Measurements from ENCODE around the gene RXFP1.
"Not testable (repeated sequence)": the region's sequence is repeated elsewhere in the genome, so short reads cannot be mapped to it uniquely, and the experiment has no call there.

RXFP1 gene

DNA sequence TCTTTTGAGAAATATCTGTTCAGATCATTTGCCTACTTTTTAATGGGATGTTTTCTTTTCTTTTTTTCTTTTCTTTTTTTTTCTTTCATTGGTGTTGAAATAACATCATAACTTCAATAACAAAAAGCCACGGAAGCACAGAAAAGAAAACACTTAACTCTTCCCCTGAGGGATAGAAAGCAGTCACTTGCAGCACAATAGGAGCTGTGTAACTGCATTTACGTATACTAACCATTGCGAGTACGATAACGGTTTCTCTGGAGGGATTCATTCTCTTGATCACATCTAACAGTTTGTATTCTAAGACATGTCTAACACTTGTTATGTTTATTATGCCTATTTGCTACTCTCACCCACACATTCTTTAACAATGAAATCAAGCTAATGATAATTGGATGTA is 122.7 kb downstream of the RXFP1 start:
- DNase-seq = no peak
- Histone ChIP-seq H3K4me1 (no peaks in the 10 kb centered on the region), H3K36me3 (no peaks in the 10 kb centered on the region), H3K4me3 (ENCODE audit: low read depth, low read length) (no peak overlapping the region), H3K9me3 (no peaks in the 10 kb centered on the region), H3K27me3 (peaks cover 10% of the 10 kb centered on the region)
- TF ChIP-seq, protein P1, sequence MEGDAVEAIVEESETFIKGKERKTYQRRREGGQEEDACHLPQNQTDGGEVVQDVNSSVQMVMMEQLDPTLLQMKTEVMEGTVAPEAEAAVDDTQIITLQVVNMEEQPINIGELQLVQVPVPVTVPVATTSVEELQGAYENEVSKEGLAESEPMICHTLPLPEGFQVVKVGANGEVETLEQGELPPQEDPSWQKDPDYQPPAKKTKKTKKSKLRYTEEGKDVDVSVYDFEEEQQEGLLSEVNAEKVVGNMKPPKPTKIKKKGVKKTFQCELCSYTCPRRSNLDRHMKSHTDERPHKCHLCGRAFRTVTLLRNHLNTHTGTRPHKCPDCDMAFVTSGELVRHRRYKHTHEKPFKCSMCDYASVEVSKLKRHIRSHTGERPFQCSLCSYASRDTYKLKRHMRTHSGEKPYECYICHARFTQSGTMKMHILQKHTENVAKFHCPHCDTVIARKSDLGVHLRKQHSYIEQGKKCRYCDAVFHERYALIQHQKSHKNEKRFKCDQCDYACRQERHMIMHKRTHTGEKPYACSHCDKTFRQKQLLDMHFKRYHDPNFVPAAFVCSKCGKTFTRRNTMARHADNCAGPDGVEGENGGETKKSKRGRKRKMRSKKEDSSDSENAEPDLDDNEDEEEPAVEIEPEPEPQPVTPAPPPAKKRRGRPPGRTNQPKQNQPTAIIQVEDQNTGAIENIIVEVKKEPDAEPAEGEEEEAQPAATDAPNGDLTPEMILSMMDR (IDR thresholded peaks at IDR 0.05; ENCODE audit: low read depth, low read length) = no peak

DNA sequence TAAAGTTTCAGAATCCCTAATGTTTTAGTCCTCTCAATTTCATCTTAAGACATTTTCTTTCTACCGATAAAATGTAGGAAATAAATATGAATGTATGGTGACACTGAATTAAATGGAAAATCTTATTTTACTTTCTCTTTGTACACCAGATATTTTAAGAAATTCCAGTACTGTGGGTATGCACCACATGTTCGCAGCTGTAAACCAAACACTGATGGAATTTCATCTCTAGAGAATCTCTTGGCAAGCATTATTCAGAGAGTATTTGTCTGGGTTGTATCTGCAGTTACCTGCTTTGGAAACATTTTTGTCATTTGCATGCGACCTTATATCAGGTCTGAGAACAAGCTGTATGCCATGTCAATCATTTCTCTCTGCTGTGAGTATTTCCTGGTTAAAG is 123.1 kb downstream of the RXFP1 start:
- Histone ChIP-seq H3K36me3 (no peaks in the 10 kb centered on the region), H3K4me3 (ENCODE audit: low read depth, low read length) (no peak overlapping the region), H3K9me3 (no peaks in the 10 kb centered on the region), H3K27me3 (peaks cover 11% of the 10 kb centered on the region), H3K4me1 (no peaks in the 10 kb centered on the region)
- TF ChIP-seq, protein P1 (IDR thresholded peaks at IDR 0.05; ENCODE audit: low read depth, low read length) = no peak
- no peak for DNase-seq

DNA sequence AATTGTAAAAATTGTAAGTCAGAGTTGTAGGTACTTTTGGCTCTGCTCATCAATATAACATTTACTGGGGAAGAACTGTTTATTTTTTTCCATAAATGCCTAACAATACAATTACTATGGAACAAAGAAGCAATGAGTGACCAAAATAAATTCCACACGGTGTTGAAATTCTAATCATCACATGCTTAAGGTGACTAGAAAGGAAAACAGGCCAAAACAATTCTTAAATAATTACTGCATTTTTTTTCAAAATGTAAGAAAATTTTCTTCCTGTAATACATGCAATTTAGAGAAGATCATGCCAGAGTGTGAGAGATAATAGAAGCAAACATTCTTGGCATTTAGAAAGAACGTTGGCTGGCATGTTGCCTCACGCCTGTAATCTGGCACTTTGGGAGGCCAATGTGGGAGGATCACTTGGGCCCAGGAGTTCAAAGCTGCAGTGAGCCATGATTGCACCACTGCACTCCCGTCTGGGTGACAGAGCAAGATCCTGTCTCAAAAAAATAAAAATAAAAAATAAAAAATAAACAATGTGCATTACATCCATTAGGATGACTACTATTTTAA is 127.5 kb downstream of the RXFP1 start:
- Histone ChIP-seq H3K36me3 (no peaks in the 10 kb centered on the region), H3K4me3 (ENCODE audit: low read depth, low read length) (no peak overlapping the region), H3K4me1 (no peaks in the 10 kb centered on the region), H3K9me3 (no peaks in the 10 kb centered on the region), H3K27me3 (peaks cover 3% of the 10 kb centered on the region)
- TF ChIP-seq, protein P1 (IDR thresholded peaks at IDR 0.05; ENCODE audit: low read depth, low read length) = no peak
- no peak for DNase-seq

DNA sequence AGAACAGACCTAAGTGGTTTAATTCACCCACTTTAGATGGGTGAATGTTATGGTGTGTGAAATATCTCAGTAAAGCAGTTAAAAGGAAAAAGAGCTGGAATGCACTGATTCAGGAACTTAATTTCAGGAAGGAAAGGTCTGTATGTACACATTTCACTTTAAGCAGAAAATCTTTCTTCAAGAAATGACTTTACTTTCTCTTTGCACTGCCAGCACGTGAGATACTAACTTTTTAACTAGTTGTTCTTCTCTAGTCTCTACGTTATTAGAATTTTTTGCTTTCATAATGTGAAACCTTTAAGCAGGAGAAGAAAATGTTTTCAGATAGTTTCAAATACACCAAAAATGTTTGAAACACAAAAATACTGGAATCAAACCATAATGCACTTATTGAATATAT is 131.2 kb downstream of the RXFP1 start:
- Histone ChIP-seq H3K36me3 (no peaks in the 10 kb centered on the region), H3K9me3 (no peaks in the 10 kb centered on the region), H3K4me1 (no peaks in the 10 kb centered on the region), H3K27me3 (peaks cover 3% of the 10 kb centered on the region; the same call in 1 of the 2 replicates), H3K4me3 (ENCODE audit: low read depth, low read length) (no peak overlapping the region)
- DNase-seq = no peak
- TF ChIP-seq, protein P1 (IDR thresholded peaks at IDR 0.05; ENCODE audit: low read depth, low read length) = no peak

DNA sequence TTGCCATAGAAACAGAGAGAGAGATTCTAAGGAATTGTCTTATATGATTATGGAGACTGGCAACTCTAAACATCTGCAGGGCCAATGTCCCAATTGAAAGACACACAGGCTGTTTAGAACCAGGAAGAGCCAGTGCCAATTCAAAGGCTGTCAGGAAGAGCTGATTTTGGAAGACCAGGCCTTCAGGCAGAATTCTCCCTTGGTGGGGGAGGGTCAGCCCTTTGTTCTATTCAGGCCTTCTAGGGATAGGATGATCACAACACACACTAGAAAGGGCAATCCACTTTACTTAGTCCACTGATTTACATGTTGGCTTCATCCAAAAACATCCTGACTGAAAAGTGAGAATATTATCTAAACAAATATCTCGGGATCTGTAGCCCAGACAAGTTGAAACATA is 134.8 kb downstream of the RXFP1 start:
- no peak for DNase-seq
- H3K4me1 ChIP-seq = no peaks in the 10 kb centered on the region
- TF ChIP-seq, protein P1 (IDR thresholded peaks at IDR 0.05; ENCODE audit: low read depth, low read length) = no peak
- no peaks in the 10 kb centered on the region for H3K36me3 ChIP-seq
- H3K9me3 ChIP-seq = no peaks in the 10 kb centered on the region
- H3K4me3 ChIP-seq (ENCODE audit: low read depth, low read length) = no peak overlapping the region
- H3K27me3 ChIP-seq = no peaks in the 10 kb centered on the region

DNA sequence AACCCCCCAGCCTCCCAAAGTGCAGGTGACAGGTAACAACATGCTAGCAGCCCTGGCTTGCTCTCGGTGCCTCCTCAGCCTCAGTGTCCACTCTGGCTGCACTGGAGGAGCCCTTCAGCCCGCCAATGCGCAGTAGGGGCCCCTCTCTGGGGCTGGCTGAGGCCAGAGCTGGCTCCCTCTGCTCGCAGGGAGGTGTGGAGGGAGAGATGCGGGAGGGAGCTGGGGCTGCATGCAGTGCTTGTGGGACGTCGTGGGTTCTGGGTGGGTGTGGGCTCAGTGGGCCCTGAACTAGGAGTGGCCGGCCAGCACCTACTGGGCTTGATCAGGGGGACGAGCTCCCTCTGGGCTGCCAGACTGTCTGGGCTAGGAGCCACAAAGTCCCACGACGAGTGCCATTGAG is 135.6 kb downstream of the RXFP1 start:
- no peak overlapping the region for H3K4me3 ChIP-seq (ENCODE audit: low read depth, low read length)
- TF ChIP-seq, protein P1 (IDR thresholded peaks at IDR 0.05; ENCODE audit: low read depth, low read length) = no peak
- H3K9me3 ChIP-seq = no peaks in the 10 kb centered on the region
- DNase-seq = no peak
- no peaks in the 10 kb centered on the region for H3K27me3 ChIP-seq
- no peaks in the 10 kb centered on the region for H3K36me3 ChIP-seq
- H3K4me1 ChIP-seq = no peaks in the 10 kb centered on the region

DNA sequence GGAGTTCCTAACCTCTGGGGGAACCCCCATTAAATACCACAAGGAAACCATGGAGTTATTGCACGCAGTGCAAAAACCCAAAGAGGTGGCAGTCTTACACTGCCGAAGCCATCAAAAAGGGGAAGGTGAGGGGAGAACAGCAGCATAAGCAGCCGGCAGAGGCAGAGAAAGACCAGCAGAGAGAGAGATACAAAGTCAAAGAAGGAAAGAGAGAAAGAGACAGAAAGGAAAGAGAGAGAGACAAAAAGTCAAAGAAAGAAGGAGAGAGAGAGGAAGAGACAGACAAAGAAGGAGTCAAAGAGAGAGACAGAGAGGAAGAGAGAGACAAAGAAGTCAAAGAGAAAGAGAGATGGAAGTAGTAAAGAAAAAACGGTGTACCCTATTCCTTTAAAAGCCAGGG is 141.6 kb downstream of the RXFP1 start:
- not testable (repeated sequence) for DNase-seq; H3K4me3 ChIP-seq (ENCODE audit: low read depth, low read length); H3K4me1 ChIP-seq; H3K9me3 ChIP-seq; H3K27me3 ChIP-seq
- peaks cover 23% of the 10 kb centered on the region for H3K36me3 ChIP-seq

DNA sequence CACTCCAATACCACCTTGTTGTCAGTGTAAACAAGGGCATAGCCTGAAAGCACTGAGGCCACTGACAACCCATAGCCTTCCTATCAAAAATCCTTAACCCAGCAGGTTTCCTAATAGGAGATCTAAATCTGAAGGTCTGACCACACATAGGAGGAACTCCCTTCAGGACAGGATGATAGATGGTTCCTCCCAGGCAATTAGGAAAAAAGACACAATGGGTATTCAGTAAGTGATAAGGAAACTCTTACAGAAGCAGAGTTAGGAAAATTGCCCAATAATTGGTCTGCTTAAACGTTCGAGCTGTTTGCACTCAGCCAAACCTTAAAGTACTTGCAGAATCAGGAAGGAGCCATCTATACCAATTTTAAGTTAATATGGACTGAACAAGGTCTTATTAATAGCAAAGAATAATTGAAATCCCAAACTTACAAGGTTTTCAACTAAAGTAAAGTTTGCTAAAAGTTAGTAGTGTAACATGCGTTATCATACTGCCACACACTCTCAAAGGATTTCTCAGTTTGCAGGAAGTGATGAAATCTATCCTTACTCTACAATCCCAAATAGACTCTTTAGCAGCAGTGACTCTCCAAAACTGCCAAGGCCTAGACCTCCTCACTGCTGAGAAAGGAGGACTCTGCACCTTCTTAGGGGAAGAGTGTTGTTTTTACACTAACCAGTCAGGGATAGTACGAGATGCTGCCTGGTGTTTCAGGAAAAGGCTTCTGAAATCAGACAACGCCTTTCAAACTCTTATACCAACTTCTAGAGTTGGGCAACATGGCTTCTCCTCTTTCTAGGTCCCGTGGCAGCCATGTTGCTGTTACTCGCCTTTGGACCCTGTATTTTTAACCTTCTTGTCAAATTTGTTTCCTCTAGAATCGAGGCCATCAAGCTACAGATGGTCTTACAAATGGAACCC is 142.3 kb downstream of the RXFP1 start:
- H3K36me3 ChIP-seq = peaks cover 27% of the 10 kb centered on the region
- H3K27me3 ChIP-seq; H3K9me3 ChIP-seq; H3K4me3 ChIP-seq (ENCODE audit: low read depth, low read length); DNase-seq; H3K4me1 ChIP-seq: not testable (repeated sequence)

Measured in BE2C (cell line).